Measurements from ENCODE around the gene FANCF.
A peak's percentile ranks its signal among the peaks of the same experiment; 100 is the strongest.

FANCF gene

GRCh38 chr11:22626573-22627239, 1.1 kb upstream of the FANCF start:
- no peak for DNase-seq (ENCODE audit: low read depth in 2 of 2)

GRCh38 chr11:22624742-22625447, 728 bp downstream of the FANCF start:
- DNase-seq (ENCODE audit: low read depth in 2 of 2) = peak; percentile 27 to 30

- DNase-seq (ENCODE audit: low read depth in 2 of 2) = no peak
Measured at GRCh38 chr11:22617868-22618267, 7.8 kb downstream of the FANCF start.

GRCh38 chr11:22603933-22604332, 21.7 kb downstream of the FANCF start:
- DNase-seq (ENCODE audit: low read depth in 2 of 2) = no peak

GRCh38 chr11:22602504-22602903, 23.1 kb downstream of the FANCF start:
- DNase-seq (ENCODE audit: low read depth in 2 of 2) = no peak

- no peak for DNase-seq (ENCODE audit: low read depth in 2 of 2)
Measured at GRCh38 chr11:22599458-22599857, 26.2 kb downstream of the FANCF start.

GRCh38 chr11:22597062-22597461, 28.6 kb downstream of the FANCF start:
- no peak for DNase-seq (ENCODE audit: low read depth in 2 of 2)

GRCh38 chr11:22584976-22585375, 40.6 kb downstream of the FANCF start:
- no peak for DNase-seq (ENCODE audit: low read depth in 2 of 2)

GRCh38 chr11:22583963-22584492, 41.6 kb downstream of the FANCF start:
- no peak for DNase-seq (ENCODE audit: low read depth in 2 of 2)

- DNase-seq (ENCODE audit: low read depth in 2 of 2) = no peak
Measured at GRCh38 chr11:22582151-22582410, 43.5 kb downstream of the FANCF start.

- no peak for DNase-seq (ENCODE audit: low read depth in 2 of 2)
Measured at GRCh38 chr11:22581354-22582150, 44.1 kb downstream of the FANCF start.

- no peak for DNase-seq (ENCODE audit: low read depth in 2 of 2)
Measured at GRCh38 chr11:22577854-22578253, 47.8 kb downstream of the FANCF start.
